GM12872 (cell line): ENCODE measurements around the gene CCDC13.

Experiments used
- CTCF ChIP-seq: IDR thresholded peaks from 3 replicates; pipeline ENCODE4 v1.5.1; 2011; ENCODE audit warnings: low read depth, mild to moderate bottlenecking, low read length, moderate library complexity; ENCODE audit not compliant: insufficient read depth

The CCDC13 gene

DNA sequence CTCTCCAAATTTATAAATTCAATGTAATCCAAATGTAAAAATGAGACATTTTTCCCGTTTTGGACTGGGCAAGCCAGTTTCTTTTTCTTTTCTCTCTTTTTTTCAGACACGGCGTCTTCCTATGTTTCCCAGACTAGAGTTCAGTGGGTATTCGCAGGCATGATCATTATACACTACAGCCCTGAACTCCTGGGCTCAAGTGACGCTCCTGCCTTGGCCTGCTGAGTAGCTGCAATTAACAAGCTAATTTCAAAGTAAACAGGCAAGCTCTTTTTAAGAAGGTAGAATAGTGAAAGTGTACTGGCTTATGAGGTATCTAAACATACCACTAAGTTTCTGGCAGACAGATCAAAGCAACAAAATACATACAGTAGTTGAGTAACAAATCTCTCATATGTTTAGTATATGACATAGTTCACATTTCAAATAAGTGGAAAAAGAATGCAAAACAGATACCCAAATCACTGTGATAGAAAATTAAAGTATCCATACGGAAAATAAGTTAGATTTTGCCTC is 17.7 kb upstream of the CCDC13 start:
- TF ChIP-seq CTCF = no peak

DNA sequence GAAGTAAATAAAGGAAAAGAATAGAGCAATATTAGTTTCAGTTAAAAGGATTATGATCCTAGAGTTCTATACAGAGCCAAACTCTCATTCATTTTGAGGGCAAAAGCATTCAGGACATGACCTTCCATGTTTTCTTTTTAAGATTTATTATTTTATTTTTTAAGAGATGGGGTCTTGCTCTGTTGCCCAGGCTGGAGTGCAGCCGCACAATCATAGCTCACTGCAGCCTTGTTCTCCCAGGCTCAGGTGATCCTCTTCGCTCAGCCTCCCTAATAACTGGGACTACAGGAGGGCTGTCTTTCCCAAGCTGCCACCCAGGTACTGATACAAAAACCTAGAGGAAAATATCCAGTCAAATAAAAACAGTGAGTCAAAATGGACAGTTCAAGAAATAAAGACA is 13.6 kb upstream of the CCDC13 start:
- no peak for TF ChIP-seq CTCF

DNA sequence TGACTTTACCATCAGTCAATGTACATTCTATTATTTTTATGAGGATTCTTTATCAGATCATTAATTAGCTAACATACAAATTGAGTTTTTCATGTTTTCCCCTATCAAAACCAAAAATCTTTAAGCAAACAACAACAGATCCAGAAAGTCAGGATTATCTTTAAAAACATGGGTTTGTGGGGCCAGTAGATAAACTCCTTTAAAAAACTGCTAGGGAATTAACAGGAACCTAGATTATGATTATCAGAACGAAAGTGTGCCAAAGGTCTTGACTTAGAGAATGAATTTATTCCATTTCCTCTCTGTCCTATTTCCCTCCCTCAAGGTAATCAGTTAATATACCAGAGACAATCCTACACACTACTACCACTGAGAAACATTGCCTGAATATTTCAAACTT is 13.2 kb upstream of the CCDC13 start:
- TF ChIP-seq CTCF = no peak

GRCh38 chr3:42780892-42781700 is 8.0 kb upstream of the CCDC13 start:
- peak; percentile 71 for TF ChIP-seq CTCF

- no peak for TF ChIP-seq CTCF
These were observed 7.3 kb upstream of the CCDC13 start for GRCh38 chr3:42780398-42780797.

DNA sequence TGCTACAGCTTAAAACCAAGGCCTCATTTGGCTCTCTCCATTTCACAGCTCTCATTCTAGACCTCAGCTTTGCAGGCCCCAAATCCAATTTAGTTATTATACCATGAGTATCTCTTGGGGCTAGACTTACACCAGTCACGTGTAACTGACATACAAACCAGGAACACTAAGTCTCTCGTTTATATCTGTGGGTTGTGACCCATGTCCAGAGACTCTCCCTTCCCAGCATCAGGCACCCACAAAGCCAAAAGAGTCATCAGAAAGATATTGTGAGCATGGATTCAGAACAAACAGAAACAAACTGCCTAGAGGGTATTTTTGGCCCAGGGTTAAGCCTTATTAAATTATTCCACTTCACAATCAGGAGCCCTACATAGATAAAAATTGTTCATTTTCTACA is 5.6 kb upstream of the CCDC13 start:
- TF ChIP-seq CTCF = no peak

DNA sequence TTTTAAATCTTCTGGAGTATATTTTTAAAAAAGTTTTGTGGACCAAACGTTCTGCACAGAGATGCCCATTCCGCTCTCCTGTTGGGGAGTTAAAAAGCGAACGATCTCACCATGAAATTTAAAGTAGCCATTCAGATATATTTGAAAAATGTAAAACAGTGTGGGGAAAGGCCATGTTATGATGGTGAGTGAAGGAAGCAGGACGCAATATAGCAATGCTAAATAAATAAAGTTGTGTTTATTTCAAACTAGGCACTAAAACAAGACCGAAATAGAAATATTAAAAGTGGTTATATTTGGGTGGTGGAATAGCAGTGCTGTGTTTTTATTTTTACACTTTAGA is 327 bp upstream of the CCDC13 start:
- no peak for TF ChIP-seq CTCF

GRCh38 chr3:42771271-42771670 is 1.8 kb downstream of the CCDC13 start:
- TF ChIP-seq CTCF = no peak
